A172 (cell line): ENCODE results near the gene CSNK1G3. TPM values are rescaled to one million over a fixed set of nuclear protein-coding genes. Genes with fewer than 3 reads are reported as not detected.
"Not testable (repeated sequence)": the region's sequence is repeated elsewhere in the genome, so short reads cannot be mapped to it uniquely, and the experiment has no call there.

Experiments
- DNase-seq: peaks from one replicate; pipeline ENCODE4 v3.0.0-alpha.2; 2015; ENCODE audit warnings: low spot score
- total RNA-seq: library from RNA; depleted of rRNA; stranded (reverse); fragments of >200 nt; shearing (Covaris generic); gene quantifications from 2 replicates; pipeline ENCODE4 v1.2.3, GENCODE V29; 2014; rRNA removed

CSNK1G3 gene
- total RNA-seq, result 65.5 and 77.0 TPM in 2 replicates

DNA sequence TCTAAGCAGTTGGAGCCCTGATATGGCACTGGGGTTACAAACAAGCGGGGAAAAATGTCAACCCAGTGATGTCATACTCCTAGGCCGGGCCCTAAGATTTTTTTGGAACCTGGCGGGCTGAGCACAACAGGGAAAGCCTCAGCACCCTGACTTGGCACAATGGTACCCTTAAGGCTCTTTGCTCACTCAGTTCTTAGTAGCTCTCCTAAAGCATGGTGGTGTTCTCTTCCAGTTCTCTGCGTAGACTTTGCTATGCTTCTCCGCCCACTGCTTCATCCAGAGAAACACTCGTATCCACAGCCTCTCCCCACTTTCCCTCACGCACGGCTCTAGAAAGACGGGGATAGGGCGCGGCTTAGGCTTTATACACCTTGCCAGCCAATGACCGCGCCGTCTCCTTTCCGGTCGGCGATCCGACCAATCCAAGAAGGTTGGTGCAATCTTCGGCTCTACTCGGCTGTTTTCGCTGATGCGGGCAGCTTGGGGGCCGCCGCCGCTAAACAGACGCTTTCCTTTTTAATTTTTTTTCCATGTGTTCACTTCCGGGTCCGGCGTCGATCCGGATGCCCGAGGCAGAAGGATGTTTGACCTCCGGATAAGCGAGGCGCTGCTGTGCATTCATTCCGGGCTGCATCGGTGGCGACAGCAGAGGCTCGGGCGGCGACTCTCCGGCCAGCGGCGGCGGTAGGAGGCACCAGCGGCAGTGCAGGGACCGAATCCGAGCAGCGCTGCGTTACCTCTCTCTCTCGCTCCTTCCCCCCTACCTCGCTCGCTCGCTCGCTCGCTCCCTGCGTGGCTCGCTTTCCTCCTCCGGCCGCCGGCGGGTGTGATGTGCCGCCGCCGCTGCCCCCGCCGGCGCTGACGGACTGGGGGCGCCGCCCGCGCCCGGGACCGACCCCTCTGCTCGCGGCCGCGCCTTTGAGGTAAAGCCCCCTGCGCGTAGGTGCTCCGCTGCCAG is at the start of gene CSNK1G3:
TSS of gene CSNK1G3 (plus strand) at position 530 of the 958 bp plus-strand sequence. CDS start 33,487 bp downstream, outside the sequence.
- DNase-seq, result peak; percentile 98

DNA sequence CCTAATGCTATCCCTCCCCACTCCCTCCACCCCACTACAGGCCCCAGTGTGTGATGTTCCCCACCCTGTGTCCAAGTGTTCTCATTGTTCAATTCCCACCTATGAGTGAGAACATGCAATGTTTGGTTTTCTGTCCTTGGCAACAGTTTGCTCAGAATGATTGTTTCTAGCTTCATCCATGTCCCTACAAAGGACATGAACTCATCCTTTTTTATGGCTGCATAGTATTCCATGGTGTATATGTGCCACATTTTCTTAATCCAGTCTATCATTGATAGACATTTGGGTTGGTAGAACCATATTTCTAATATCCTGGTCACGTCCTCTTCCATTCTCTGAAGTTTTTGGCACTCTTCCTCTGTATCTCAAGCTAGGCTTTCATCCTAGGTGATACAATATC is 45.1 kb upstream of the CSNK1G3 start:
- DNase-seq, result not testable (repeated sequence)

DNA sequence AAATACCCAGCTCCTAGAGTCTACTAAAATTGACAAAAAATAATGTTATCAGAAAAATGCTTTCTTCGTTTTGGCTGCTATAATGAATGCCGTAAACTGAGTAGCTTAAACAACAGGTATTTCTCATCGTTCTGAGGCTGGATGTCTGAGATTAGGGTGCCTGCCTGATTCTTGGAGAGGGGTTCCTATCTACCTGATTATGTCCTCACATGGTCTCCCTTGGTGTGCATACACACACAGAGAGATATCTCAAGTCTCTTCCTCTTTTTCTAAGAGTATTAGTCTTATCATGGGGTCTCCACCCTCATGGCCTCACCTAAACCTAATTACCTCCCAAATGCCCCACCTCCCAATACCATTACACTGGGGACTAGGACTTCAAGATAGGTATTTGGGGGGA is 40.6 kb upstream of the CSNK1G3 start:
- DNase-seq, result no peak

GRCh38 chr5:123472150-123472924 is 39.6 kb upstream of the CSNK1G3 start:
- no peak for DNase-seq

DNA sequence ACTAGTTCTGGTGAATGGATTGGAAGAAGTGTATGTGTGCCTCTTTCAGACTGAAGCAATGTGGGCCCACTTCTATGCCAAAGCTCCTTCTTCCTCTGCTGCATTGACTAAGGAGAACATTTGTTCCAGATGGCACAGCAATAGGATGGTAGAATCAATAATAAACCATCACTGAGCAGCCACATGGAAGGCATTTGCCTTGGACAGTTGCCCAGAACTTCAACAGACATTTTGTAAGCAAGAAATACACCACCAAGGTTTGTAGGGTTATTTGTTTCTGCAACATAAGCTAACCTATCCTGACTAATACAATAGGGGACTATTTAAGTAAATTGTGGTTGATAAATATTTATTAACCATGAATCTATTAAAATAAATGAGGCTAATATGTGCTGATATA is 37.7 kb upstream of the CSNK1G3 start:
- no peak for DNase-seq

- DNase-seq, result no peak
Observed at GRCh38 chr5:123476731-123477130, 35.2 kb upstream of the CSNK1G3 start.

GRCh38 chr5:123478546-123478945 is 33.4 kb upstream of the CSNK1G3 start:
- DNase-seq, result no peak

DNA sequence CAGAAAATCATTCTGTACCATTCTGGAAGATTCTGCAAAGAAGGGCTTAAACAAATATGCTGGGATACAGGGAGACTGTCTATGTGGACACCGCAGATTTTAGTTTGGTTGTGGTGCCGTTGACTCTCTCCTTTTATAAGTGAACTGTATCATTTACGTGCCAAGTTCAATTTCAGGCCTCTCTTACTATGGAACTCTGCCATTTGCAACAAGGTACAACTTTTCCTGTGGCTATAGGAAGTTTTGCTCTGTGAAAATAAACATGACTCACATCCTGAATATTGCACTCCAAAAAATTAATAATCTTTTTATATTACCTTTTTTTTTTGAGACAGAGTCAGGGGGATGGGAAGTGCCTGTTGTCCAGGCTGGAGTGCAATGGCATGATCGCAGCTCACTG is 29.7 kb upstream of the CSNK1G3 start:
- DNase-seq, result no peak

DNA sequence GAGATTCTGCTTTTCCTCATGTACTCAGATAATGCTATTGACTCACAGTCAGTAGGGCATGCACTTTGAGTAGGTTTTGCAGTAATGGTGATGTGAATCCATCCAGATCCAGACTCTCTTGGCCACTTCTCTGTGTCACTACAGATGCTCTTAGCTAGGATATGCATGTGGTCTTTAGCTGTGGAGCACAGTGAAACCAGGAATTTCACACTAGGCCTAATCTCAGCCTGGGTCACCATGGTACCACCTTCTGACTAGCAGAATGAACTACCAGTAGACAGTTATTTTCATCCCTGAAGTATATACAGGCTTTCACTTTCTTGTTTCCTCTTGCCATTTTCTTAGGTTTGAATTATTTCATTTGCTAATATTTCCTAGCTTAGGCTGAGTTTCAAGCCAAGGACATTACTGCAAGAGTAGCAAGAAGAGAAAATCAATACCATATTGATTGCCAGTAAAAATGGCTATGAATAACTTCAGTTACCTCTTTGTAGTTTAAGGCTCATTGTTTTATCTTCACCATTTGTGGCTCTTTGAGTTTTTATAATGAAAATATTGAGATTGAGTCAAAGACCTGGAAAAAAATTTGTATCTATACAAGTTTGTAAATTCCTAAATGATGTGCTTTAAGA is 28.4 kb upstream of the CSNK1G3 start:
- no peak for DNase-seq

- DNase-seq, result no peak
Observed at GRCh38 chr5:123485275-123485674, 26.7 kb upstream of the CSNK1G3 start.

- no peak for DNase-seq
Observed at GRCh38 chr5:123486951-123487655, 24.9 kb upstream of the CSNK1G3 start.

GRCh38 chr5:123490974-123491373 is 21.0 kb upstream of the CSNK1G3 start:
- no peak for DNase-seq

DNA sequence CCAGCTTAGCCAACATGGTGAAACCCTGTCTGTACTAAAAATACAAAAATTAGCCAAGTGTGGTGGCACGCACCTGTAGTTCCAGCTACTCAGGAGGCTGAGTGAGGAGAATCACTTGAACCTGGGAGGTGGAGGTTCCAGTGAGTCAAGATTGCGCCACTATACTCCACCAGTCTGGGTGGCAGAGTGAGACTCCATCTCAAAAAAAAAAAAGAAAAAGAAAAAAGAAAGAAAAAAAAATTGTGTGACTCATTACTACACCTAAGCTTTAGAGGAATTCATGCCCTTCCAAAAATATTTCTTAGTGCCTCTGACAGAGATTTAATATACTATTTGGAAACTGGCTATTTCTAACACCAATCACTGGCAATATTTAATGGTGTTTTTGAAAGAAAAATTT is 16.8 kb upstream of the CSNK1G3 start:
- not testable (repeated sequence) for DNase-seq

- no peak for DNase-seq
Observed at GRCh38 chr5:123496892-123497291, 15.1 kb upstream of the CSNK1G3 start.

GRCh38 chr5:123500471-123500870 is 11.5 kb upstream of the CSNK1G3 start:
- no peak for DNase-seq

- DNase-seq, result no peak
Observed at GRCh38 chr5:123502120-123502519, 9.9 kb upstream of the CSNK1G3 start.

GRCh38 chr5:123503299-123503698 is 8.7 kb upstream of the CSNK1G3 start:
- no peak for DNase-seq

DNA sequence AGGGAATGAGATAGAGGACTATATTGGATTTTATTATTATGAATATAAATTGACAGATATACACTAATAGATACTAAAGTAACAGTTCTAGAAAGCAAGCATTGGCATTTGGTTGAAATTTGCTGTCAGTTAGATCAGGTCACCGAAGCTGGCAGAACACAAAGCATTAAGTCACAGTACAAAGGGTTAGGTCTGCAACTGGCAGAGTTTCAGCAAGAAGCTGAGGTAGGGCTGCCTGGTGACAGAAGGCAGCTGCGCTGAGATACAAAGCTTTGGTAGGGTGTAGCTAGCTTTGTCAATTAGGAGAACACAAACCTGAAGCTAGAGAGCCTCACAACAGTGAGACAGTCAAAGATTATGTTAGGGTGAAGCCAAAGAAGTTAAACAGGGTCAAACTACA is 6.3 kb upstream of the CSNK1G3 start:
- DNase-seq, result no peak

GRCh38 chr5:123508441-123508840 is 3.5 kb upstream of the CSNK1G3 start:
- DNase-seq, result no peak

DNA sequence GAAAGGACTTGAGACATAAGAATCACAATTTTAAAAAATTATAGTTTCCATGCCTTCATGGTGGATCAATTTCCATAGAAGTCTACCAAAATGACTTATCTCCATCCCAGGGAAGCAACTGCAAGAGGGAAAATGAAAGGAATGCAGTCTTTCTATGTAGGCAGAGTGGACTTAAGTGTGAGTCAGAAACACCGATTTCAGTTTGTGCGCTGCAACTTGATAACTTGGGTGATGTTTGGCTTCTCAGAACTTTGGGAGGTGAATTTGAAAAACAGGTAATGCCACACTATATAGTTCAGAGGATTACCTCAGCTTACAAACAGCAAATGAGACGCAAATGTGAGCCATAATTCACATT is 708 bp upstream of the CSNK1G3 start:
- peak; percentile 59 for DNase-seq

- peak; percentile 25 for DNase-seq
Observed at GRCh38 chr5:123512611-123513461, 859 bp downstream of the CSNK1G3 start.
